ENCODE measurements around the gene CPNE7.
"Not testable (repeated sequence)": the region's sequence is repeated elsewhere in the genome, so short reads cannot be mapped to it uniquely, and the experiment has no call there.

Gene CPNE7

DNA sequence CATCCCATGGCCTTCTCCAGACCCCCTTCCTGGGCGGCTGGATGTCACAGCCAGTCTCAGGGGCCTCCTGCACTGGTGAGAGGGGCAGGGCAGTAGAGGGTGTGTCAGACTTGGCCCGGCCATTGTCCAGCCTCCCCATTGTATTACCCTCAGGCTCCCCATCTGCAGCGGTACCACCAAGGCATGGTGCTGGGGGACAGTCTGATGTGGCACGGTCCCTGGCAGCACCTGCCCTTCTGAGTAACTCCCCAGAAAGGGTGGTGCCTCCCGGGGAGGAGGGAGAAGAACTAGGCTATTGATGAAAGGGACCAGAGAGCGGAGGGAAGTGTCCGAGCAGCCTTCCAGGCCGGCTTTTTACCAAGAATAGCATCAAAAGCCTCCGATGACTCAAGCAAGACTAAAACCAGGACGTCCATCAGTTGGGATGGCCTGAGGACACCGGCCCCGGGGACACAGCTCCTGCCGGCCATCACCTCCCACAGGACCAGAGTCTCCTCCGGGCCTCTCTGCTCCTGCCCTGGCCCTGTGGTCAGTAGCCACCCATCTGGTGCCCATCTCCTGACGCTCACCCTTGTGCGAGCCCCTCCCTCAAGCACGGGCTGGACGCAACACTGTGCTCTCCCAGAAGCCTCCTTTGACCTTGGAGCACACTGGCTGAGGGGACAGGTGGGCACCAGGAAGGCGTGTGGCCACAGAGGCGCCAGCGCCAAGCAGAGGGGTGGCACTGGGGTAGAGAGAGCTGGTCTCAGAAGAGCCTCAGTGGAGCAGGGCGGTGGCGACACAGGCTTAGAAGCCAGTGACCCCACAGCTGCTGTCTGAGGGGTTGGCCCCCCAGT lies 5.8 kb upstream of the CPNE7 start:
- DNase-seq: no peak

DNA sequence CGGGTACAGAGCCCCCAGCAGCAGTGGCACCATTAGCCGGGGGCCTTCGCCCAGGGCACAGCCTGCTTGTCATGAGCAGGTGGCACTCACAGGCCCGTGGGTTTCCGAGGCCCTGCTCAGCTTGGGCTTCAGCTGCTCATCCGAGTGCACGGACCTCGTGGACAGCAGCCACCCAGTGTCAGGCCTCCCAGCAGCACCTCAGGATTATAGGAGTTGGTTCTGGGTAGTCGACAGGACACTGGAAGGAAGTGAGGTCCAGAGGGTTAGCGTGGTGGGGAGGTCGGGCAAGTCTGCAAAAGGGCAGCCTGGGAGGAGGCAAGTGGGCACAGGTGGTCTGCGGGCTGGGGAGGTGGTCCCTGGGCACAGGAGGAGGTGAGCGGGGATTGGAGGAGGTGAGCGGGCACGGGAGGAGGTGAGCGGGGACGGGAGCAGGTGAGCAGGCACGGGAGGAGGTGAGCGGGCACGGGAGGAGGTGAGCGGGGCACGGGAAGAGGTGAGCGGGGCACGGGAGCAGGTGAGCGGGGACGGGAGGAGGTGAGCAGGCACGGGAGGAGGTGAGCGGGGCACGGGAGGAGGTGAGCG lies 5.1 kb upstream of the CPNE7 start:
- DNase-seq: no peak

DNA sequence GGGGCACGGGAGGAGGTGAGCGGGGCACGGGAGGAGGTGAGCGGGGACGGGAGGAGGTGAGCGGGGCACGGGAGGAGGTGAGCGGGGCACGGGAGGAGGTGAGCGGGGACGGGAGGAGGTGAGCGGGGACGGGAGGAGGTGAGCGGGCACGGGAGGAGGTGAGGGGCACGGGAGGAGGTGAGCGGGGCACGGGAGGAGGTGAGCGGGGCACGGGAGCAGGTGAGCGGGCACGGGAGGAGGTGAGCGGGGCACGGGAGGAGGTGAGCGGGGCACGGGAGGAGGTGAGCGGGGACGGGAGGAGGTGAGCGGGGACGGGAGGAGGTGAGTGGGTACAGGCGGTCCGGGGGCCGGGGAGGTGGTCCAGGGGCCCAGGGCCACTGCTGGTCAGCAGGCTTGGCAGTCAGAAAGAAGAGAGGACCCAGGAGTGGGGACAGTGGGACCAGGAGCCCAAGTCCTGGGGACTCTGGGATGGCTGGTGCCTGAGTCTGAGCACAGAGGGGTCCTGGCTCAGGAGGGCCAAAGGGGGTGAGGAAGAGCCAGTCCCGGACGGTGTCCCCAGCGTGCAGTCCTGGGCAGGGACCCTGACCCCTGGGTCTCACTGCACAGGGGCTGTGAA lies 4.5 kb upstream of the CPNE7 start:
- not testable (repeated sequence) for DNase-seq

DNA sequence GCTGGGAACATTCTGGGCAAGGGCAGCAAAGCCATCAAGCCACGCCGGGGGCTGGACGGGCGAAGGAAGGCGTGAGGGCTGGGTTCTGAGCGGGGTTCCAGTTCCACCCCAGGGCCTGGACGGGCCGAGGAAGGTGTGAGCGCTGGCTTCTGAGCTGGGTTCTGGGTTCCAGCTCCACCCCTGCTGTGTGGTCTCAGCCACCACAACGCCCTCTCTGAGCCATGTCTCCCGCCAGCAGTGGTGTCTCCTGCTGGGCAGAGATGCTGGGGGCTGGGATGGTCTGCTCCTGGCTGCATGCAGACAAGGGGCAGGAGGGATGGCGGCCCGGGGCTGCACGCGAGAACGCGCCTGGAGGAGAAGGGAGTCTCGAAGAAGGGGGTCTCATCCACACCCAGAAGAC lies 3.9 kb upstream of the CPNE7 start:
- no peak for DNase-seq

DNA sequence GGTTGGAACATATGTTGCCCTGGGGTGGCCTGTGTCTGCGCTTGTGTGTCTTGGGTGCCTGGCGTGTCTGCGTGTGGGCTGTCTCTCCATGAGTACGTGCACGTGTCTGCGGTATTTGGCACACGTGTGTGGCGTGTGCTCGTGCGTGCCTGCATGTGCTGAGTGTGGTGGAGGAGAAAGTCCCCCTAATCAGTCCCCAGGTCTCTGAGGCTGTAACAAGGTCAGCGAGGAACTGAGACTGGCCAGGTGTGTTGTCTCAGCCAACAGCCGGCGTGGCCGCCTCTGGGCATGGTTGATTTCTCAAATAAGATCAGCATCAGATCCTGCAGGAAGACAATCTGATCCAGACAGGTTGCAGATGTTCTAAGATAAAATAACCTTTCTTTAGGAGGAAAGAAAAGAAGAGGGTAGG lies 3.5 kb upstream of the CPNE7 start:
- DNase-seq: no peak

DNA sequence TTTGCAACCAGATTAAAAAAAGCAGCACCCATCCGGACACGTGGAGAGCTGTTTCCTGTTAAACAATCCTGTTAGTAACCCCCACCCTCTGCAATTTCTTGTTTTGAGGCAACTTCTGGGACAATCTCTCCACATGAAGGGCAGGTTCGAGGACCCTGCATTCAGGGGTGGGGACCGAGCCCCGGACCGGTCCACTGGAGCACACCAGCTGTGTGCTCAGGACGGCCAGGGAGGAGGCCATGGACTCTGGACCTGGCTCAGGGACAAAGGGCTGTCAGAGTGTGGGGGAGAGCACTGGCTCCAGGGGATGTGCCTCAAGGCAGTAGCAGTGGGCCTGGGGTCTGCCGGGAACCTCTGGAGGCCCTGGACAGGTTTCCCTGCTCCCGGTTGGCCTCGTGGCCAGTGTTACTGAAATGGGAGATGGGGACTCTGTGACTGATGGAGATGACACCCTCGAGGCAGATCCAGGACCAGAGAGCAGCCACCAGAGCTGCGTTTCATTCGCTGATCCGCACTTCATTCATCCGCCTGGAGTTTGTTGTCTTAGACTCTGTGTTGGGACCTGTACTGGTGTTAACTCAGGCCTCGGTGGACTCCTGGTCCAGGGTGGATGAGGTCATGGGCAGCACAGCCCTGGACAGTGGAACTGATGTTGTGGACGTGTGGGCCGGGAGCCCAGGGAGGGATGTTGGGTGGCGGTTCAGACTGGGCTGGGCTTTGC lies 2.9 kb upstream of the CPNE7 start:
- DNase-seq: no peak

DNA sequence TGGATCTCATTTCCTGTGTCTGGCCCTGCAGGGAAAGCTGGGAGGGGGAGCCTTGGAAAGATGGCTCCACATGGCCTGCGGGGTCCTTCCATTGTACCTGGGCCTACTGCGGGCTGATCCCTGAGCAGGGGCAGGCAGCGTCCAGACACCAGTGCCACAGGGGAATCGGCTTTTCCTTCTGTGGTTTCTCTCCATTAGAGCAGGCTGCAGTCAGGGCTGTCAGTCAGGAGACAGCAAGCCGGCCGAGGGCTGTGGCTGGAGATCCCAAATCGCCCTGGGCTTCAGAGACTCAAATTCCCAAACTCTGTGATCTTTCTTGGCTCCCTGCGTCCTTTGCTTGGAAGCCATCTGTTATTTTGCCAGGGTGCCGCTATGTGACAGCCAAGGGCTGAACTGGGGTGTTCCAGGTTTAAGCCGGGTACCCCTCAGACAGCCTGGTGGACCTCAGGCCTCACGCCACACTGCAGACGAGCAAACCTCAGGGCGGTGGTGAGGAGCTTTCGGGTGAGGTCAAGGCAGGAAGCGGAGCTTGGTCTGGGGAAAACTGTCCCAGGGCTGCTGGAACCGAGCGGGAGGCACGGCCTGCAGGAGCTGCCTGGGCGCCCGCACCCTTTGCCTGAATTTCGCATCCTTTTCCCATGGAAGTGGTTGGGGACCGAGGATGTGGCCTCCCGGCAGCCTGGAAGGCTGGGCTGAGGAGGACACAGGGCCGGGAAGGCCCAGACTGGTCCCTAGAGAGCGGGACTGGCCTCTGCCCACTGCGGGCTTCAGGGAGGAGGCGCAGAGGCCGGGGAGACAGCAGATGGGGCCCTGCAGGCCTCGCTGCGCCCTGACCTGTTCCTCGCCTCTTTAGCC lies 1.5 kb upstream of the CPNE7 start:
- no peak for DNase-seq

DNA sequence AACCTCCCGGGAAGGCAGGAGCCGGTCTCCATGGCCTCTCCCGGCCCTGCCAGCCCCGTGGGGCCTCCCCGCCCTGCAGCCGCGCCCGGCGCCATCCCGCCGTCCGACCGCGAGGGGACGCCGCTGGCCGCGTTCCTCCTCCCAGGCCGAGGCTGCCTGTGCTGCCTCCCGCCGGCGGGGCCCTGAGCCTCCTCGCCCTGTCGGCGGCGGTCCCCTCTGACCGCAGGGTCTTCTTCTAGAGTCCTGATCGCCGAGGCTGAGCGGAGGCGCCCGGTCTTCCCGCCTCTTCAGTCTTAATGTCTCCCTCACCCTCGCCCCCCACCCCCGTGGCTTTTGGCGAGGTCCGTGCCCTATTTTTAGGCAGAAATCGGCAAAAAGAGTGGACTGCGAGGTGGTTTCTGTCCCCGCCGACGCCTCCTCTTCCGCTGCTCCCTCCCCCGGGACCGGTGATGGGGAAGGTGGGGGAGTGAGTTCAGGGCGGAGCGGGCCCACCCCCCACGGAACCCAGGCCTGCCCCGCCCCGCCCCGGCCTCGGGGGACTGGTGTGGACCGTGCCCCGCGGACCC lies 794 bp upstream of the CPNE7 start:
- peak; percentile 50 for DNase-seq

DNA sequence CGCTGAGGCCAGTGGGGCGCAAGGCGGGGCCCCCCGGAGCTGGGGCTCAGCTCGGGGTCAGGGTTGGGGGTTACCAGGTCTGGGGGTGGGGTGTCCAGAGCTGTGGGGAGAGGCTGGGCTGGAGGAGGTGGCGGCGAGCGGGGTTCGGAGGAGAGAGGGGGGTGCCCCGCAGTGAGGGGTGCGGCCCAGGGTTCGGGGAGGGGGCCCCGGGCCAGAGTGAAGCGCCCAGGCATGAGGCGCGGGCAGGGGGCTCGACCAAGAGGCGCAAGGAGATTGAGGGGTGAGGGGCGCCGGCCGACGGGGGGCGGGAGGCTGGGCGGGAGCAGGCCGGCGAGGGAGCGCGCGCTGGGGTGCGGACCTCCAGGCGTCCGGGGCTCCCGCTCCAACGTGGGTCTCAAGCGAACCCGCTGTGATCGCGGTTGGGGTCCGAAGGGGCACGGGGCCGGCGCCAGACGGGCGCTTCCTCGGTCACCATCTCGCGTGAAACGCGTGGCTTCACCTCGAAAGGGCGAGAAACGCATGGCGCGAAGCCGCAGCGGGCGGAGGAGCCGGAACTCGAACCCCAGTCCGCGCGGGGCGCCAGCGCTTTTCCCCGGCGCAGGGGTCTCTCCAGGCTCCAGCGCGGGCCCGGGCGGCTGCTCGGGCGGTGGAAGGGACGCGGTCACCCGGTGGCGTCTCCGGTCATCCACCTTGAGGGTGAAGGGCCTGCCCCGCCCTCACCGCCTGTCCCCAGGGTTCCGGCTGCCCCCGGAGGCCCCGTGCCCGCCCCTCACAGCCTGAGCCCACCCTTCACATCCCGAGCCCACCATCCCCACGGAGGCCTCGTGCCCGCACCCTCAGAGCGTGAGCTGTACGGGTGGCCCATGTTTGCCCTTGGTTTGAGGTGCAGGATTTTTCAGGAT lies 846 bp downstream of the CPNE7 start:
- DNase-seq: no peak

DNA sequence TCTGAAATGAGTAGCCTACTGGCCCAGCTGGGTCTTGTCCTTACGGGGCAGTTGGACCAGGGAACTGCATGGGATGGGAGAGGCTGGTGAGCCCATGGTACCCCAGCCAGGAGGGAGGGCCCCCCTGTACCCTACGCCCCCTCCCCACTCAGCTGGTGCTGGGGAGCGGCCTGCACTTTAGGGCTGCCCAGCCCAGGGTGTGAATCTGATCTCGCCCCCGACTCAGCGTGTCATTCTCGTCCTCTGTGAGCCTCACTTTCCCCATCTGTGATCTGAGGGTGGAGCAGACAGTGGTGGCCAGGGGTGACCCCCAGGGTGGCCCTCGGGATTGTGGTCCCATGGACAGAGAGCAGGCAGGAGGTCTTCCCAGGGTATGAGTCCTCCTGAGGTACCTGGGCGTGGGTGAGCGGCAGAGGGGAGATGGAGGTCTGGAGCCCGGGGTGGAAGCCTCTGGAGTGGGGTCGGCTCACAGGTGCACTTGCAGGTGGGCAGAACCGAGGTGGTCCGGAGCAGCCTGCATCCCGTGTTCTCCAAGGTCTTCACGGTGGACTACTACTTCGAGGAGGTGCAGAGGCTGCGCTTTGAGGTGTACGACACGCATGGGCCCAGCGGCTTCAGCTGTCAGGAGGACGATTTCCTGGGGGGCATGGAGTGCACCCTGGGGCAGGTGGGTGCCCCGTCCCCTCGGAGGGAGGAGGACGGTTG lies 1.6 kb downstream of the CPNE7 start:
- DNase-seq: no peak

DNA sequence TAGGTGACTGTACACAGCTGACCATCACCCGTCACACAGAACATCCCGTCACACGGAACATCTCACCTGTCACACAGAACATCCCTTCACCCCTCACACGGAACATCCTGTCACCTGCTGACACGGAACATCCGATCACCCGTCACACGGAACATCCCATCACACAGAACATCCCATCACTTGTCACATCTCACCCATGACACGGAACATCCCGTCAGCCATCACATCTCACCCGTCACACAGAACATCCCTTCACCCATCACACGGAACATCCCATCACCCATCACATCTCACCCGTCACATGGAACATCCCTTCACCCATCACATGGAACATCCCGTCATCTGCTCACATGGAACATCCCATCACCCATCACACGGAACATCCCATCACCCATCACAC lies 3.8 kb downstream of the CPNE7 start:
- no peak for DNase-seq

DNA sequence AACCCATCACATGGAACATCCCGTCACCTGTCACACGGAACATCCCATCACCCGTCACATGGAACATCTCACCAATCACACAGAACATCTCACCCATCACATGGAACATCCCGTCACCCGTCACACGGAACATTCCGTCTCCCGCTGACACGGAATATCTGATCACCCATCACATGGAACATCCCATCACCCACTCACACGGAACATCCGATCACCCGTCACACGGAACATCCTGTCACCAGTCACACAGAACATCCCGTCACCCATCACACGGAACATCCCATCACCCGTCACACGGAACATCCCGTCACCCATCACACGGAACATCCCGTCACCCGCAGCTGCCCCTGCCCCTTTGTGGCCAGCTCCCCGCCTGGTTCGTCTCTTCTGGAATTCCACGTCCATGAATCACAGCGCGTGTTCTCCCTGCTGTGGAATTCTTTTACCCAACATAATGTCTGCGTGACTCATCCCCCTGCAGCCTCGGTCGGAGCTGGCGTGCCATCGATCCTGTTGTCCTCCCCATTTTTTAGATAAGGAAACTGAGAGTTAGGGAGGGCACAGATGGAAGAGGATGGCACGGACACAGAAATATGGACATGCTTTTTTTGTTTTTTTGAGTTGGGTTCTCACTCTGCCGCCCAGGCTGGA lies 5.6 kb downstream of the CPNE7 start:
- DNase-seq: no peak

DNA sequence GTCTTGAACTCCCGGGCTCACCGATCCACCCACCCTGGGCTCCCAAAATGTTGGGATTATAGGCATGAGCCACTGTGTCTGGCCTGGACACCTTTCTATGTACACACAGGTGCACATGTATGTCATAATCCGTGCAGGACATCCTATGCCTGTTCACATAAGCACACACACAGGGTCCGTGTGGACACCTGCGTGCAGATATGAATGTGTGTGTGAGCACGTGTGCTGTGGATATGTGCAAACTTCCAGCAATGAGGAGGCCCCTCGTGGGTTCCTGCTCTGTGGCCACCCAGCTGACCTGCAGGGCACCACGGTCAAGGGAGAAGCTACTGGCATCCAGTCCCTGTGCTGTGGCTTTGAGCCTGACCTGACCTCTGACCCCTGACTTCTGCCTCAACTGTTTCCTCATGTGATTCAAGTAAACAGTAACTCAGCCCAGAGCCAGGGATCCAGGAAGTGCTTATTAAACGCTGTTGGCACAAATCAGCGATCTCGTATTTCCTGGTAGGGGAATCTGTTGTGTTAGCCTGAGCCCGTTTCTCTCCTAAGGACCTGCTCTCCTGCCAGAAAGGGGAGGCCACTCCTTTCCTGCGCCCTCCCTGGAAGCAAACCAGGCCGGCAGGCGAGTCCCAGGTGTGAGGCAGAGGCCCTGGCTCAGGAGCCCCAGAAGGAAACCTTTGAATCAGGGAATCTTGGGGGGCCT lies 6.5 kb downstream of the CPNE7 start:
- no peak for DNase-seq

DNA sequence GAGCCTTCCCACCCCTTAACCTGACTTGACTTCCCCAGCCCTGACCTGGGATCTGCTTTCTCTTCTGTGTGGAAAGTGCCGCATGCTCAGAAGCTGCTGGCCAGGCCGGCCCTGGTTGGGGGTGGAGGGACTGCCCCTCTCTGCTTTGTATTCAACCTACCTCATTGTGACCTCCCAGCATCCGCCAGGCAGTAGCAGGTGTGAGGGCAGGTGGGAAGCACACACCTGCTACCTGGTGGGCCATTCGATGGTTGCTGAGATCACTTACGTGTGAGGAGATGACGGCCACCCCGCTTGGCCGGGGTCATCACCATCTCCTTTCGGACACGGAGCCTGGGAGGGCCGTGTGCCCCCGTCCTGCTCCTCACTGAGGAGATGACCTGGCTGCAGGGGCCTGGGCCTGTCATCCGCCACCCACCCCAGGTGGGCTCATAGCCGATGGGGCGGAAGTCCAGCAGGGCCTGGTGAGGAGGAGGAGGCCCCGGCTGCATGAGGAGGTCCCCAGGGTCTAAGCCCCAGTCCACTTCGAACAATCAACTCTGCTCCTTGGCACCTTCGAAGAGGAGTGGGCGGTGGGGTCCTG lies 7.1 kb downstream of the CPNE7 start:
- DNase-seq: no peak

DNA sequence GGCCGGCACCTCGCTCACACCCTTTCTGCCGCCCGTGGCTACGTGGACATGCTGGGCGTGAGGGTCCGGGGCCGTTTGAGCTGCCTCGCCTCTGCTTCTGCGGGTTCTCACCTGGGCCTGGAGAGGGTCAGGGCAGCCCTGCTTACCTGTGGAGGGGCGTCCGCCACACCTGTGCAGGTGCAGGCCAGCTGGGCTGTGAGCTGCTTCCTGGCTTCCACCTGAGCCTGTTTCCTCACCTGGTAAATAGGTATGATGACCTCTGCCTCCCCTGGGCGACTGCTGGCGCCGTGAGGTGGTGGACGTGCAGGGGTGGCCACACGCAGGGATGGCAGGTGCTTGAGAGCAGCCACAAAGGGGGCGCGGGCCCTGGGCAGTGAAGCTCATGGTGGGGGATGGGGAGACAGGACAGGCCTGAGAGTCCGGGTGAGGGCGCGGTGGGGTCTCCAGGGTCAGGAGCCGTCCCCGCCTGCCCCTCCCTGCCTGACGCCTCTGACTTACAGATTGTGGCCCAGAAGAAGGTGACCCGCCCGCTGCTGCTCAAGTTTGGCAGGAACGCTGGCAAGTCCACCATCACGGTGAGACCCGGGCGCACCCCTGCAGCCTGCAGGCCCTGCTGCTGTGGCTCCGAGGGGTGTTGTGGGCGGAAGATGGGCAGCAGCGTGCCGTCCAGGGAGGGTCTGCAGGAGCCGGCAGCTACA lies 7.8 kb downstream of the CPNE7 start:
- no peak for DNase-seq

DNA sequence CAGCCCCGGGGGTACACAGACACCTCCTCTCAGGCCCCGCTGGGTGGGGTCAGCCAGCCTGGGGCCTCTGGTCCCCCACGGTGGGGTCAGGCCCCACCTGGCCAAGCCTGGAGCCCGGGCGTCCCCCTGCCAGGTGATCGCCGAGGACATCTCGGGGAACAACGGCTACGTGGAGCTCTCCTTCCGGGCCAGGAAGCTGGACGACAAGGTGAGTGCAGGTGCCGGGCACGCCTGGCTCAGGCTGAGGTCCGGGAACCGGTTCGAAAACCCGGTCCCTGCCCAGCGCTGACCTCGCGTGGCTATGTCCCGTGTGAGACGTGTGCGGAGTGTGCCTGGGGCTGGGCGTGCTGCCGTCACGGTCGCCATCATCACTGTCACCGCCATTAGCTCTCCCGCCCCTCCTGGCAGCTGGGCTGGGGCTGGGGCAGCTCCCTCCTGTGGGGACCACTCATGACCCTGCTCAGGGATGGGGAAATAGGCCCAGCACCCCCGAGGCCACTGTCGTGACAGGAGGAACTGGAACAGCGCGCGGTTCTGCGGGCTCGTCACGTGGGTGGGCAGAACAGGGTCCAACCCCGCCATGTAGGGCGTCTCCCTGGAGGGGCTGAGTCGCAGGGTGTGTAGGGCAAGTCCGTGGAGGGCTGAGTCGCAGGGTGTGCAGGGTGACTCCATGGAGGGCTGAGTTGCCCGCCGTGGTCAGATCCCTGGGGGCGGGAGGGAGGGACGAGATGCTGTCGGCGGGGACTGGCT lies 8.5 kb downstream of the CPNE7 start:
- no peak for DNase-seq

DNA sequence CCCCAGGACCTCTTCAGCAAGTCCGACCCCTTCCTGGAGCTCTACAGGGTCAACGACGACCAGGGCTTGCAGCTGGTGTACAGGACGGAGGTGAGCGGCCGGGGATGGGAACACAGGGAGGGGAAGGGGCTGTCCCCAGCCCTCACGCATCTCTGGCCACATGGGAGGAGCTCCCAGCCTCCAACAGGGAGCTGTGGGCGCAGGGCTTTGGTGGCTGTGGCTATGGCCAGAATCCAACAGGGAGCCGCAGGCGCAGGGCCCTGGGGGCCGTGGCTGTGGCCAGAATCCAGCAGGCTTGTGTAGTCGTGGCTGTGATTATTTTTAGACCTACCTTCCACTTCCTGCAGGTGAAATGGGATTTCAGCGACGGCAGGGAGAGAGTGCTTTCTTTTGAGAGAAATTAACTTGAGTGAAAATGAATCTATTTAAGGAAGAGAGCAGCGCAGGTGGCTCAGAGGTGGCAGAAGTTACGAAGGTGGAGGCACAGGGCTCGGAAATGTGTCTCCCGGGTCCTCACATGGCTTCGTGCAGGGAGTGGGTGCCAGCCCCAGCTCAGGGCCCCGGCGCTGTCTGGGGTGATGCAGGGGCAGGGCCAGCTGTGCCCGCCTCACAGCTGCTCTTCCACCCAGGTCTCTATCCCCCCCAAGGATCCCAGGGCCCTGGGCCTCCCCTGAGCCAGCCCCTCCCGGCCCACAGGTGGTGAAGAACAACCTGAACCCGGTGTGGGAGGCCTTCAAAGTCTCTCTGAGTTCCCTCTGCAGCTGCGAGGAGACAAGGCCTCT lies 9.4 kb downstream of the CPNE7 start:
- DNase-seq: no peak
